Mucosa of descending colon (tissue), 3 donors: ENCODE results near the gene NEO1. TPM values are rescaled to one million over a fixed set of nuclear protein-coding genes. Genes with fewer than 3 reads are reported as not detected.

Source experiments
- ATAC-seq: fragments of 200-7000 bp; cut with Tn5 transposase; one replicate; pipeline ENCODE4 v1.9.1; 2020; ENCODE audit warnings: mild to moderate bottlenecking, moderate library complexity
- DNase-seq, 3 donors: peaks; one replicate each; pipeline ENCODE4 v3.0.0-alpha.2; 2020
- H3K36me3 ChIP-seq: fragments of 200-600 bp; one replicate; pipeline ENCODE4 v1.8.0; 2021; ENCODE audit warnings: low read depth, mild to moderate bottlenecking
- H3K4me1 ChIP-seq: fragments of 200-600 bp; one replicate; pipeline ENCODE4 v1.8.0; 2021; ENCODE audit warnings: low read depth, mild to moderate bottlenecking
- H3K4me3 ChIP-seq: fragments of 200-600 bp; one replicate; pipeline ENCODE4 v1.8.0; 2021; ENCODE audit warnings: mild to moderate bottlenecking
- H3K9me3 ChIP-seq: fragments of 200-600 bp; one replicate; pipeline ENCODE4 v1.8.0; 2021; ENCODE audit warnings: mild to moderate bottlenecking
- CTCF ChIP-seq: fragments of 200-600 bp; IDR thresholded peaks from one replicate; pipeline ENCODE4 v1.8.0; 2022; ENCODE audit warnings: antibody characterized with exemption, mild to moderate bottlenecking
- intact Hi-C, 2 donors: fragments of 100-400 bp; cut with DNase I in 1 of 2; cut with micrococcal nuclease in 1 of 2; formaldehyde crosslinking; loops; one replicate each; pipeline versions ENCODE4 v1.11.0 to v1.11.1; 2022; cut with DNase I, micrococcal nuclease
- total RNA-seq, 3 donors: library from RNA; stranded (reverse); fragmentation: NEBNext Ultra II Directional in 2 of 3; extraction: Animal tissue kit (Norgen Biotek cat#: 25700) in 2 of 3; gene quantifications; one replicate each; pipeline versions ENCODE4 v1.2.1 to v1.2.4, GENCODE V29; 2021 to 2023
- donor health status: DM: no; HTN: no; CAD: no; lungs with moderate emphysema.
- donor health status: DM: no; HTN: no; CAD: no.
- donor health status: DM: no; HTN: yes; CAD: no.

NEO1 gene
- total RNA-seq, 3 donors from 2014 or later: 106 to 188 (median 166) TPM

GRCh38 chr15:73282567-73283365 is 230.5 kb downstream of the NEO1 start:
- Histone ChIP-seq H3K4me1 (no peaks in the 10 kb centered on the region), H3K4me3 (no peak overlapping the region), H3K9me3 (no peaks in the 10 kb centered on the region), H3K36me3 (peaks cover 7% of the 10 kb centered on the region)
- no peak for ATAC-seq
- no peak for DNase-seq
- intact Hi-C loops: no loop called here
- no peak for TF ChIP-seq CTCF

- no peak for TF ChIP-seq CTCF
- no peak overlapping the region for H3K4me3 ChIP-seq
- no peaks in the 10 kb centered on the region for H3K4me1 ChIP-seq
- no peaks in the 10 kb centered on the region for H3K9me3 ChIP-seq
- ATAC-seq (no peak), DNase-seq (no peak)
- H3K36me3 ChIP-seq: peaks cover 7% of the 10 kb centered on the region
- intact Hi-C loops: no loop called here
Observed at GRCh38 chr15:73283366-73283962, 231.2 kb downstream of the NEO1 start.

DNA sequence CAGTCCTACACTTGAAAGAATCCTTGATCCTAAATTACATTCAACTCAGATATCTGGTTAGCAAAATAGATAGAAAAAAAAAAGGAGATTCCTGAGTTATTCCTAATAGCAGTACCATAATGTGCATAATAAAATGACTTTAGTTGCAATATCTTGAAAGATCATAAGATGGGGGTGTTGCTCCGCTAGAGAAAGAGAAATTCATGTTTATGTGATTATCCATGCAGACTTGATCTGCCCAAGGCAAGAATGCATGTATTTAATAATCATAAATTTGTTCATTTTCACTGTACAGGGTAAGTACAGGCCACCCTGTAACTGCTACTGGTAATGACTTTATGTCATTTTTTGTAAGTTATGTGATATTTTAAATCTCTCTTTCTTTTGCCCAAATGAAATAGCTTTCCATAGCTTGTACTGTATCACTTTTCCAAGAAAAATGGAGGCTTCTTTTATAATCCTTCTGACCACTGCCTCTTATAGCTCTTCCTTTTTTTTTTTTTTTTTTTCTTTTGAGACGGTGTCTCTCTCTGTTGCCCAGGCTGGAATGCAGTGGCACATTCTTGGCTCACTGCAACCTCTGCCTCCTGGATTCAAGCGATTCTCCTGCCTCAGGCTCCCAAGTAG is 231.9 kb downstream of the NEO1 start:
- no peaks in the 10 kb centered on the region for H3K4me1 ChIP-seq
- no peak for TF ChIP-seq CTCF
- peaks cover 7% of the 10 kb centered on the region for H3K36me3 ChIP-seq
- H3K4me3 ChIP-seq: no peak overlapping the region
- ATAC-seq (no peak), DNase-seq (no peak)
- no peaks in the 10 kb centered on the region for H3K9me3 ChIP-seq
- intact Hi-C loops: no loop called here

- ATAC-seq: no peak
- no peak for DNase-seq
- Histone ChIP-seq H3K9me3 (no peaks in the 10 kb centered on the region), H3K36me3 (peaks cover 7% of the 10 kb centered on the region), H3K4me1 (no peaks in the 10 kb centered on the region), H3K4me3 (no peak overlapping the region)
- no peak for TF ChIP-seq CTCF
- intact Hi-C loops: no loop called here
Observed at GRCh38 chr15:73286311-73286710, 234.0 kb downstream of the NEO1 start.

- intact Hi-C loops: no loop called here
- no peak for DNase-seq
- Histone ChIP-seq H3K36me3 (peaks cover 7% of the 10 kb centered on the region), H3K4me1 (no peaks in the 10 kb centered on the region), H3K9me3 (no peaks in the 10 kb centered on the region), H3K4me3 (no peak overlapping the region)
- no peak for ATAC-seq
- TF ChIP-seq CTCF: no peak
Observed at GRCh38 chr15:73287019-73287418, 234.8 kb downstream of the NEO1 start.
